Calu3 (cell line): ENCODE data around the gene TRIM28. TPM values are rescaled to one million over a fixed set of nuclear protein-coding genes. Genes with fewer than 3 reads are reported as not detected.

Experiments used
- BruUV-seq: library from RNA; stranded (reverse); fragments of 400-500 nt; replicated peaks from 2 replicates; lab custom pipeline; 2021; lab: Mats Ljungman, UMichigan
- CTCF ChIA-PET: fragments of 300-600 bp; sonication (Branson Sonifier 250); formaldehyde crosslinking; loops from one replicate; lab custom pipeline; 2022; ENCODE audit warnings: antibody characterized with exemption; lab: Charles Lee
- DNase-seq: peaks from one replicate; pipeline ENCODE4 v3.0.0; 2022
- H3K27ac Mint-ChIP-seq: one replicate; pipeline ENCODE4 v1.8.0; 2022; ENCODE audit warnings: mixed read lengths; ENCODE audit not compliant: unreplicated experiment
- H3K27me3 Mint-ChIP-seq: one replicate; pipeline ENCODE4 v1.8.0; 2022; ENCODE audit warnings: mixed read lengths; ENCODE audit not compliant: unreplicated experiment
- H3K36me3 Mint-ChIP-seq: one replicate; pipeline ENCODE4 v1.8.0; 2022; ENCODE audit warnings: mild to moderate bottlenecking, moderate library complexity, mixed read lengths; ENCODE audit not compliant: insufficient read depth, unreplicated experiment
- H3K4me1 Mint-ChIP-seq: one replicate; pipeline ENCODE4 v1.8.0; 2022; ENCODE audit warnings: mild to moderate bottlenecking, low read depth, mixed read lengths; ENCODE audit not compliant: unreplicated experiment
- H3K4me3 Mint-ChIP-seq: one replicate; pipeline ENCODE4 v1.8.0; 2022; ENCODE audit warnings: mild to moderate bottlenecking, low read depth, moderate library complexity, mixed read lengths; ENCODE audit not compliant: unreplicated experiment
- H3K9me3 Mint-ChIP-seq: one replicate; pipeline ENCODE4 v1.8.0; 2022; ENCODE audit warnings: low read depth, mixed read lengths; ENCODE audit not compliant: unreplicated experiment
- CTCF ChIP-seq: fragments of 200-600 bp; IDR thresholded peaks from one replicate; pipeline ENCODE4 v1.8.0; 2022; ENCODE audit warnings: antibody characterized with exemption; ENCODE audit not compliant: unreplicated experiment
- intact Hi-C: fragments of 100-400 bp; cut with micrococcal nuclease; formaldehyde crosslinking; loops from one replicate; pipeline ENCODE4 v1.10.0; 2022; ENCODE audit not compliant: unreplicated experiment
- total RNA-seq: library from RNA; stranded (reverse); gene quantifications from 2 replicates; pipeline ENCODE4 v1.2.3, GENCODE V29; 2022

TRIM28 gene
- total RNA-seq, 1 experiment from 2014 or later = 582 TPM

- Mint-ChIP-seq H3K9me3 (no peaks in the 10 kb centered on the region), H3K4me1 (peaks cover 29% of the 10 kb centered on the region), H3K36me3 (peaks cover 90% of the 10 kb centered on the region), H3K27ac (no peak overlapping the region), H3K4me3 (no peak overlapping the region), H3K27me3 (no peaks in the 10 kb centered on the region)
- CTCF ChIA-PET = no interaction called here
- intact Hi-C loops = no loop called here
- no TSS peak for BruUV-seq
- TF ChIP-seq CTCF = no peak
- DNase-seq = no peak
These were observed 8.8 kb downstream of the TRIM28 start for GRCh38 chr19:58552655-58553054.

GRCh38 chr19:58553799-58554493, 10.1 kb downstream of the TRIM28 start:
- Mint-ChIP-seq H3K4me3 (peak overlapping the region; percentile 79), H3K9me3 (no peaks in the 10 kb centered on the region), H3K4me1 (peaks cover 29% of the 10 kb centered on the region), H3K27me3 (no peaks in the 10 kb centered on the region), H3K36me3 (peaks cover 92% of the 10 kb centered on the region), H3K27ac (peak overlapping the region; percentile 88)
- no peak for TF ChIP-seq CTCF
- no TSS peak for BruUV-seq
- DNase-seq = no peak
- CTCF ChIA-PET = interaction anchor here (1.2 kb wide), 1 partner anchor 40 kb away, joined by 4 read pairs; no protein-coding TSS in a partner anchor
- intact Hi-C loops = no loop called here

- H3K4me3 Mint-ChIP-seq = peak within 1 kb of the TSS; percentile 79
- H3K36me3 Mint-ChIP-seq = peaks cover 94% of the 10 kb centered on the region
- peak within 1 kb of the TSS; percentile 88 for H3K27ac Mint-ChIP-seq
- peaks cover 29% of the 10 kb centered on the region for H3K4me1 Mint-ChIP-seq
- peak; percentile 99 for DNase-seq
- intact Hi-C loops = no loop called here
- CTCF ChIA-PET = interaction anchor here (0.6 to 1.4 kb wide), 6 partner anchors 21 to 277 kb away, joined by 3 to 6 read pairs (median 4); partner anchors contain the start of gene ZBTB45
- TF ChIP-seq CTCF = no peak
- no peaks in the 10 kb centered on the region for H3K27me3 Mint-ChIP-seq
- no peaks in the 10 kb centered on the region for H3K9me3 Mint-ChIP-seq
- BruUV-seq = TSS peak; percentile 43
These were observed 10.9 kb downstream of the TRIM28 start, which contains the start of gene CHMP2A for GRCh38 chr19:58554494-58555368. TSS of gene CHMP2A (minus strand) at chr19:58555105. CDS start at chr19:58554212, 893 bp downstream.

- Mint-ChIP-seq H3K9me3 (no peaks in the 10 kb centered on the region), H3K27me3 (no peaks in the 10 kb centered on the region), H3K4me3 (peak overlapping the region; percentile 79), H3K4me1 (peaks cover 29% of the 10 kb centered on the region), H3K36me3 (peaks cover 92% of the 10 kb centered on the region), H3K27ac (peak overlapping the region; percentile 88)
- no peak for TF ChIP-seq CTCF
- CTCF ChIA-PET = interaction anchor here (1.1 to 1.4 kb wide), 3 partner anchors 34 to 277 kb away, joined by 3 to 6 read pairs (median 5); partner anchors contain the start of gene ZBTB45
- no peak for DNase-seq
- intact Hi-C loops = no loop called here
- BruUV-seq = no TSS peak
These were observed 11.6 kb downstream of the TRIM28 start for GRCh38 chr19:58555369-58555885.
